Measurements from ENCODE around the gene CPA3. TPM values are rescaled to one million over a fixed set of nuclear protein-coding genes. Genes with fewer than 3 reads are reported as not detected.
A peak's percentile ranks its signal among the peaks of the same experiment; 100 is the strongest.

CPA3 gene
- 10 to 100 TPM in 1 of 4 donors, 1 to 10 TPM in 2, under 1 TPM in 1; 0.70 to 13.6 (median 5.8) TPM for total RNA-seq

DNA sequence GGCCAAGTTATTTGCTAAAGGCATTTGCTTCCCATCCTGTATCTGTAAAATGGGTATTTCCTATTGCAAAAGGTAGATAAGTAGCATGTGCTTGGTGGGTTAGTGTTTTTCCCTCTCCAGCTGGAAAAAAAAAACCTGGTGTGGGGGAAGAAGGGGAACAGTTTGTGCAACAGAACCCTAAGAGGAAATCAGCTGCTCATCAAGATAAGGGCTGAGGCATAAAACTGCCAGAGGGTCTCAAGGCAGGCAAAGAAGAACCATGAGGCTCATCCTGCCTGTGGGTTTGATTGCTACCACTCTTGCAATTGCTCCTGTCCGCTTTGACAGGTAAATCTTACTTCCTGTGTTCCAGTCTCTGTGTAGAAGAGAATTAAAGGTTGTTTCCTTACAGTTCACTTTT lies at the start of gene CPA3:
TSS of gene CPA3 (plus strand) at position 248 of the 400 bp plus-strand sequence. CDS start at position 260, 12 bp downstream.
- Histone ChIP-seq H3K27me3 (no peaks in the 10 kb centered on the region), H3K27ac (peak within 1 kb of the TSS in 1 of 4 donors; percentile 6), H3K9me3 (no peaks in the 10 kb centered on the region), H3K36me3 (no peaks in the 10 kb centered on the region), H3K4me3 (peak within 1 kb of the TSS in 1 of 4 donors; percentile 7), H3K4me1 (no peaks in the 10 kb centered on the region)
- TF ChIP-seq POLR2A (IDR thresholded peaks at IDR 0.05) = no peak
- TF ChIP-seq, protein P1, sequence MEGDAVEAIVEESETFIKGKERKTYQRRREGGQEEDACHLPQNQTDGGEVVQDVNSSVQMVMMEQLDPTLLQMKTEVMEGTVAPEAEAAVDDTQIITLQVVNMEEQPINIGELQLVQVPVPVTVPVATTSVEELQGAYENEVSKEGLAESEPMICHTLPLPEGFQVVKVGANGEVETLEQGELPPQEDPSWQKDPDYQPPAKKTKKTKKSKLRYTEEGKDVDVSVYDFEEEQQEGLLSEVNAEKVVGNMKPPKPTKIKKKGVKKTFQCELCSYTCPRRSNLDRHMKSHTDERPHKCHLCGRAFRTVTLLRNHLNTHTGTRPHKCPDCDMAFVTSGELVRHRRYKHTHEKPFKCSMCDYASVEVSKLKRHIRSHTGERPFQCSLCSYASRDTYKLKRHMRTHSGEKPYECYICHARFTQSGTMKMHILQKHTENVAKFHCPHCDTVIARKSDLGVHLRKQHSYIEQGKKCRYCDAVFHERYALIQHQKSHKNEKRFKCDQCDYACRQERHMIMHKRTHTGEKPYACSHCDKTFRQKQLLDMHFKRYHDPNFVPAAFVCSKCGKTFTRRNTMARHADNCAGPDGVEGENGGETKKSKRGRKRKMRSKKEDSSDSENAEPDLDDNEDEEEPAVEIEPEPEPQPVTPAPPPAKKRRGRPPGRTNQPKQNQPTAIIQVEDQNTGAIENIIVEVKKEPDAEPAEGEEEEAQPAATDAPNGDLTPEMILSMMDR (IDR thresholded peaks at IDR 0.05) = no peak
- DNase-seq = no peak

DNA sequence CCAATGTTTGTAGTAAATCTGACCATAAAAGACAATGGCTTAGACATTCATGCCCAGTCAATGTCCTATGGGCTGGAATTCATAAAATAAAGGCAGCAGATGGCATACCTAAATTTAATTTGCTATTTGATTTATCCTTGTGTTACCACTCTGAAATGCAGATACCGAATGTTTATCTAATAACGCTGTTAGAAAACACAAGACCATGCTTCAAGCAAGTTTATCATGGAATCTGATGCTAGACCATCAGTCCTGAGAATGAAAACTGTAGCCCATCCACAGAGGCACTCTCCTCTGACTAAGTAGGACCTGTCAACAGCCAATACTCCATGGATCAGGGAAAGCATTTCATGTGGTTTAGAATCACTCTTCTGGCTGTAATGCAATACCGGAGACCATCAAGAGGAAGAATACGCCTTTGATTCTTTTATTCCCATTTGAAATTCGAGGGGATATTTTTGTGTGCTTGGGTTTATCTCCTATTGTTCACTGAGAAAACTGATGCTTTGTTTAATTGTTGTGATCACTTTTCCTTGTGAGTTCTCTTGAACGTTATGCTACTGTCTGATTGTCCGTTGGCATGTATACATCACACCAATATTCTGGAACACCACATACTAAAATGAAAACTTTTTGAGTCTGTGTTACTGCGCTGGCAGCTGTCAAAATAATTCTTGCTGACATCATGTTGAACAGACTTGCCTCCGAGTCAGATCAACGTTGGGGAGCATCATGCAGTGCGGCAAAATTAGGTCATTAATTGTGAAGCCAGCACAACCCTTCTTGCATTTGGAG lies 49.6 kb upstream of the CPA3 start:
- H3K36me3 ChIP-seq = no peaks in the 10 kb centered on the region
- no peak for TF ChIP-seq POLR2A (IDR thresholded peaks at IDR 0.05)
- TF ChIP-seq, protein P1 (IDR thresholded peaks at IDR 0.05) = no peak
- H3K27me3 ChIP-seq = no peaks in the 10 kb centered on the region
- H3K9me3 ChIP-seq = no peaks in the 10 kb centered on the region
- no peak overlapping the region for H3K27ac ChIP-seq
- H3K4me1 ChIP-seq = no peaks in the 10 kb centered on the region
- no peak overlapping the region for H3K4me3 ChIP-seq
- DNase-seq = no peak

GRCh38 chr3:148816427-148816826 lies 48.7 kb upstream of the CPA3 start:
- H3K4me1 ChIP-seq = no peaks in the 10 kb centered on the region
- no peak overlapping the region for H3K27ac ChIP-seq
- H3K4me3 ChIP-seq = no peak overlapping the region
- no peaks in the 10 kb centered on the region for H3K27me3 ChIP-seq
- no peak for DNase-seq
- no peaks in the 10 kb centered on the region for H3K36me3 ChIP-seq
- H3K9me3 ChIP-seq = no peaks in the 10 kb centered on the region
- no peak for TF ChIP-seq POLR2A (IDR thresholded peaks at IDR 0.05)
- TF ChIP-seq, protein P1 (IDR thresholded peaks at IDR 0.05) = no peak

DNA sequence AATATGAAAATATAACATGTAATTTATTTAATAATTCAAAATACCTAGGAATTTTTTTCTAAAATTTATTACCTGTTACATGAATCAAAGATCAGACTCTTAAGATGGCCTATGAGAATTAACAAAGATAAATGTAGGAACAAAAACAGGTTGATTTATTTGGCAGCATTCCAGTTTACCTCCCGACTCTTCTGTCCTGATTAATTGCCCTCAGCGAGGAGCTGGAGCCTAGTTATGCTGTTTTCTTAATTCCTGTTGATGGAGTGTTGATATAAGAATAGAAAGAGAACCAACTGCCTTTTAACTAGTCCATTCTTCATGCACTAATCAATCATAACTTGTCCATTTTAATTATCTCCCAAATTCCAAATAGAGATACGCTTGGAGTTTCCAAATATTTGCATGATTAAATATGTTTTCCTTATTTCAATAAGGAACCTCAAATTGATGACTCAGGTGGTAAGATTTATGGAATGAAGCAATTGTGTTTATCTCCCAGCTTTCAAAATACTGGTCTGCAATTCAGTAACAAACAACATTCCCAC lies 48.0 kb upstream of the CPA3 start:
- DNase-seq = no peak
- TF ChIP-seq POLR2A (IDR thresholded peaks at IDR 0.05) = no peak
- TF ChIP-seq, protein P1 (IDR thresholded peaks at IDR 0.05) = no peak
- H3K4me1 ChIP-seq = no peaks in the 10 kb centered on the region
- no peak overlapping the region for H3K4me3 ChIP-seq
- H3K9me3 ChIP-seq = no peaks in the 10 kb centered on the region
- no peak overlapping the region for H3K27ac ChIP-seq
- no peaks in the 10 kb centered on the region for H3K36me3 ChIP-seq
- no peaks in the 10 kb centered on the region for H3K27me3 ChIP-seq

- H3K4me1 ChIP-seq = no peaks in the 10 kb centered on the region
- no peak for TF ChIP-seq POLR2A (IDR thresholded peaks at IDR 0.05)
- TF ChIP-seq, protein P1 (IDR thresholded peaks at IDR 0.05) = no peak
- H3K27me3 ChIP-seq = no peaks in the 10 kb centered on the region
- H3K27ac ChIP-seq = no peak overlapping the region
- H3K36me3 ChIP-seq = no peaks in the 10 kb centered on the region
- no peaks in the 10 kb centered on the region for H3K9me3 ChIP-seq
- DNase-seq = no peak
- no peak overlapping the region for H3K4me3 ChIP-seq
These were observed 44.5 kb upstream of the CPA3 start for GRCh38 chr3:148820361-148821245.
